Bronchial epithelial cell (primary cell): Measurements from ENCODE around the gene ANKS1A. TPM values are rescaled to one million over a fixed set of nuclear protein-coding genes. Genes with fewer than 3 reads are reported as not detected.

ENCODE experiments used
- DNase-seq: peaks from one replicate; pipeline ENCODE4 v3.0.0-alpha.2; 2010; ENCODE audit warnings: low read depth
- FAIRE-seq: peaks from 2 replicates; lab custom pipeline; 2011; peaks lifted over from hg19 to GRCh38; lab: Jason Lieb, UNC
- H3K27me3 ChIP-seq: 2 replicates; pipeline ENCODE4 v1.5.1; 2011; ENCODE audit warnings: low read length; ENCODE audit not compliant: control insufficient read depth, insufficient read depth
- H3K36me3 ChIP-seq: 2 replicates; pipeline ENCODE4 v1.5.1; 2011; ENCODE audit warnings: low read length; ENCODE audit not compliant: control insufficient read depth, insufficient read depth
- H3K4me3 ChIP-seq: 2 replicates; pipeline ENCODE4 v1.5.1; 2011; ENCODE audit warnings: mild to moderate bottlenecking, low read depth, low read length, control low read depth
- total RNA-seq: library from RNA; depleted of rRNA; stranded (reverse); fragments of >200 nt; gene quantifications from 2 replicates; pipeline ENCODE4 v1.2.1, GENCODE V29; 2014
- TF ChIP-seq, protein P1 (sequence below): IDR thresholded peaks from 2 replicates; pipeline ENCODE4 v1.5.1; 2011; ENCODE audit warnings: mild to moderate bottlenecking, moderate library complexity, low read length, control low read depth, inconsistent platforms; ENCODE audit not compliant: insufficient read depth, severe bottlenecking

ANKS1A gene
- total RNA-seq, 1 donor from 2014 or later: 9.5 TPM

DNA sequence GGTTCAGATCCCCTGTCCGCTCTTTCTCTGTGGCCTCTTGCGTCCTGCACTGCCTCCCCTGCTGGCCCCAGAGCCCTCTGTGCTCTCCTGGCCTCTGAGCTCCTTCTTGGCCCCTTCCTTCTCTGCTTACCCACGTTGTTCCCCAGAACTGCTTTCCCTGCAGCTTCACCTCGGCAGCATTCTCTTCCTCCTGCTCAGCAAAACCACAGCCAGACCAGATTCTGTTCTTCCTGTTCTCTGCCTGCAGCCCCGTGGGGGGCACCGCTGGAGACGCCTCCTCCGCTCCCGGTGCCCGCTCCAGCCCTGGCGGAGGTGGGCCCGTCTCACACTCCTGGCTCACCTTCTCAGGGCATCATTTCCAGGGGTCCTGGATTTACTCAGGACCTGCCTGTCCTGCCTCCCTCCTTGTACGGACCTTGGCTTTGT, 192.4 kb downstream of the ANKS1A start:
- DNase-seq: no peak
- TF ChIP-seq, protein P1, sequence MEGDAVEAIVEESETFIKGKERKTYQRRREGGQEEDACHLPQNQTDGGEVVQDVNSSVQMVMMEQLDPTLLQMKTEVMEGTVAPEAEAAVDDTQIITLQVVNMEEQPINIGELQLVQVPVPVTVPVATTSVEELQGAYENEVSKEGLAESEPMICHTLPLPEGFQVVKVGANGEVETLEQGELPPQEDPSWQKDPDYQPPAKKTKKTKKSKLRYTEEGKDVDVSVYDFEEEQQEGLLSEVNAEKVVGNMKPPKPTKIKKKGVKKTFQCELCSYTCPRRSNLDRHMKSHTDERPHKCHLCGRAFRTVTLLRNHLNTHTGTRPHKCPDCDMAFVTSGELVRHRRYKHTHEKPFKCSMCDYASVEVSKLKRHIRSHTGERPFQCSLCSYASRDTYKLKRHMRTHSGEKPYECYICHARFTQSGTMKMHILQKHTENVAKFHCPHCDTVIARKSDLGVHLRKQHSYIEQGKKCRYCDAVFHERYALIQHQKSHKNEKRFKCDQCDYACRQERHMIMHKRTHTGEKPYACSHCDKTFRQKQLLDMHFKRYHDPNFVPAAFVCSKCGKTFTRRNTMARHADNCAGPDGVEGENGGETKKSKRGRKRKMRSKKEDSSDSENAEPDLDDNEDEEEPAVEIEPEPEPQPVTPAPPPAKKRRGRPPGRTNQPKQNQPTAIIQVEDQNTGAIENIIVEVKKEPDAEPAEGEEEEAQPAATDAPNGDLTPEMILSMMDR: no peak
- Histone ChIP-seq H3K4me3 (no peak overlapping the region), H3K27me3 (no peaks in the 10 kb centered on the region), H3K36me3 (peaks cover 31% of the 10 kb centered on the region)
- FAIRE-seq: no peak

- peak; percentile 55 for FAIRE-seq
- Histone ChIP-seq H3K4me3 (no peak overlapping the region), H3K36me3 (peaks cover 35% of the 10 kb centered on the region), H3K27me3 (no peaks in the 10 kb centered on the region)
- DNase-seq: no peak
- TF ChIP-seq, protein P1: no peak
These were observed 193.1 kb downstream of the ANKS1A start for GRCh38 chr6:35082046-35082732.

- Histone ChIP-seq H3K36me3 (peaks cover 36% of the 10 kb centered on the region), H3K27me3 (no peaks in the 10 kb centered on the region), H3K4me3 (no peak overlapping the region)
- TF ChIP-seq, protein P1: no peak
- FAIRE-seq (peak; percentile 32), DNase-seq (no peak)
These were observed 193.8 kb downstream of the ANKS1A start for GRCh38 chr6:35082733-35083403.

- Histone ChIP-seq H3K4me3 (no peak overlapping the region), H3K27me3 (no peaks in the 10 kb centered on the region), H3K36me3 (peaks cover 38% of the 10 kb centered on the region)
- FAIRE-seq: peak; percentile 47
- TF ChIP-seq, protein P1: no peak
- no peak for DNase-seq
These were observed 194.5 kb downstream of the ANKS1A start for GRCh38 chr6:35083507-35083906.

GRCh38 chr6:35084041-35084491, 195.0 kb downstream of the ANKS1A start:
- DNase-seq (no peak), FAIRE-seq (peak; percentile 75)
- Histone ChIP-seq H3K27me3 (no peaks in the 10 kb centered on the region), H3K36me3 (peaks cover 35% of the 10 kb centered on the region), H3K4me3 (no peak overlapping the region)
- TF ChIP-seq, protein P1: no peak
